Epithelial cell of proximal tubule (primary cell): ENCODE data around the gene XPNPEP2. TPM values are rescaled to one million over a fixed set of nuclear protein-coding genes. Genes with fewer than 3 reads are reported as not detected.

Source experiments
- DNase-seq: peaks from one replicate; pipeline ENCODE4 v3.0.0-alpha.2; 2011; ENCODE audit warnings: low read depth
- H3K4me3 ChIP-seq: 2 replicates; pipeline ENCODE4 v1.5.1; 2011; ENCODE audit warnings: low read depth, mild to moderate bottlenecking, low read length
- total RNA-seq: library from RNA; depleted of rRNA; stranded (reverse); fragments of >200 nt; gene quantifications from 2 replicates; pipeline ENCODE4 v1.2.3, GENCODE V29; 2015
- TF ChIP-seq, protein P1 (sequence below): conservative IDR thresholded peaks from 2 replicates; pipeline ENCODE4 v1.5.1; 2012; ENCODE audit warnings: low read depth, mild to moderate bottlenecking, low read length

XPNPEP2 gene
- total RNA-seq, 1 donor from 2014 or later: not detected

DNA sequence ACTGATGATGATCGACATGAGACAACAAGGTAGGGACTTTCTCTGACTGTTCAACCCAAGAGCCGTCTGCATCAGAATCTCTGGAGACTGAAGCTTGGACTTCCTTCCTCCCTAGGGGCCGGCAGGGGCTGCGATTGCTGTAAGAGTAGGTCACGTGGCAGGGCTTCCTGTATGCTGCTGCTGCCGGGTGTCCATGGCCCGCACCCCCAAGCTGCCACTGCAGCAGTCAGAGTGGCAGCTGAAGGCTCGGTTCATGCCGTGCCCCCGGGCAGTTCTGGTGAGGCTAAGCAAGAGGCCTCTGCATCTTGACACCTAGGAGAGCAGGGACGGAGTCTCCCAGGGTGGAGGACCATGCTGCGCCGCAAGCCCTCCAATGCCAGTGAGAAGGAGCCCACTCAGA is 41.0 kb downstream of the XPNPEP2 start, which contains the start of gene SASH3:
Gene SASH3 (plus strand): TSS at position 203 of the 400 bp plus-strand sequence. CDS start 149 bp downstream, at position 352.
- H3K4me3 ChIP-seq: no peak within 1 kb of the TSS
- no peak for DNase-seq
- TF ChIP-seq, protein P1, sequence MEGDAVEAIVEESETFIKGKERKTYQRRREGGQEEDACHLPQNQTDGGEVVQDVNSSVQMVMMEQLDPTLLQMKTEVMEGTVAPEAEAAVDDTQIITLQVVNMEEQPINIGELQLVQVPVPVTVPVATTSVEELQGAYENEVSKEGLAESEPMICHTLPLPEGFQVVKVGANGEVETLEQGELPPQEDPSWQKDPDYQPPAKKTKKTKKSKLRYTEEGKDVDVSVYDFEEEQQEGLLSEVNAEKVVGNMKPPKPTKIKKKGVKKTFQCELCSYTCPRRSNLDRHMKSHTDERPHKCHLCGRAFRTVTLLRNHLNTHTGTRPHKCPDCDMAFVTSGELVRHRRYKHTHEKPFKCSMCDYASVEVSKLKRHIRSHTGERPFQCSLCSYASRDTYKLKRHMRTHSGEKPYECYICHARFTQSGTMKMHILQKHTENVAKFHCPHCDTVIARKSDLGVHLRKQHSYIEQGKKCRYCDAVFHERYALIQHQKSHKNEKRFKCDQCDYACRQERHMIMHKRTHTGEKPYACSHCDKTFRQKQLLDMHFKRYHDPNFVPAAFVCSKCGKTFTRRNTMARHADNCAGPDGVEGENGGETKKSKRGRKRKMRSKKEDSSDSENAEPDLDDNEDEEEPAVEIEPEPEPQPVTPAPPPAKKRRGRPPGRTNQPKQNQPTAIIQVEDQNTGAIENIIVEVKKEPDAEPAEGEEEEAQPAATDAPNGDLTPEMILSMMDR: no peak

DNA sequence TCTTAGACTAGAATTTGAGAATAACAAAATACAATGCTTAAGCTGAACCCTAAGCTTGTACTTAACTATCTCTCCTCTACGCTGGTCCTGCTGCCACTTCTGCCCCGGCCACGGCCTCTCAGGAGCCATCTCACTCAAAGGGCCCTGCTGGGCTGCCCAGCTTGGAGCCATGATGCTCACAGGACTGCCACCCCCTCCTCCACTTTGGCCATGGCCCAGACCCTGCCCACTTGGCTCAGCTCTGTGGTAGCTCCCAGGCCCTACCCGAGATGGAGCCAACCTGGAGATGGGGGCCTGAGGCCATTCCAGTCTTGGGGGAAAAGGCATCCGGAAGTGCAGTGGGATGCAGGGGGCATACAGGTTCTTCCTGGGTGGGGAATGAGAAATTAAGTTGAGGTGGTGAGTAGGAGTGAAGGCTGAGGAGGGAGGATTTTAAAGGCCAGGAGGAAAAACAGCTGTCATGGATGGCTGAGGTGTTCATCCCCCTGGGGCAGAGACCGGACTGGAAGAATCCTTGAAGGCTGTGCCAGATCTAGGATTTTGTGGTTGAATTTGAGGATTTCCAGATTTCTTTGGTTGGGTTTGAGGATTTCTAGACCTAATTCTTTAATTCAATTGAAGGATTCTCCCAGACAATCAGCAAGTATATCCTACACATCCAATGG is 41.8 kb downstream of the XPNPEP2 start:
- TF ChIP-seq, protein P1: no peak
- DNase-seq: no peak
- H3K4me3 ChIP-seq: no peak overlapping the region

DNA sequence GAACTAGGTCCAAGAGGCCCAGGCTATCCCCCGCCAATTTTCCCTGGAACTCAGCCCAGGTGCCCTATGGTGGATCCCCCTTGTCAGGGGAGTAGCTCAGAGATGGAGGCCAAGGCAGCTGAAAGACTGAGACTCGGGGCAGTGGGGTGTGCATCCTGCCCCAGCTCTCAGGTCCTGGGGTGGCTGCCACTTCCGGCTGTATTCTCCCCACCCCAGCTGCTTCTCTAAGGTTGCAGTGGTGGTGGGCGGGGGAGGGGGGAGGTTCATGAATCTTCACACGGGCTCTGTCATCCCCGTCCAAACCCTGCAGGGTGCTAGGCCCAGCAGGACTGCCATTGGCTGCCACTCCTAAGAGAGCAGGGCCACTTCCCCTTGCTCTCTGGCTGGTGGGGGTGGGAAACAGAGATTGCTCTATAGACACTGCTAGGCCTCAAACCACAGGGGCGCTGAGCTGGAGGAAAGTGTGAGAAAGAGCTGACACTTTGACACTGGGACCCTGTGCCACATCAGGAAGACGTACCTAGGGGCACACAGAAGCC is 42.4 kb downstream of the XPNPEP2 start:
- DNase-seq: no peak
- H3K4me3 ChIP-seq: no peak overlapping the region
- TF ChIP-seq, protein P1: no peak

DNA sequence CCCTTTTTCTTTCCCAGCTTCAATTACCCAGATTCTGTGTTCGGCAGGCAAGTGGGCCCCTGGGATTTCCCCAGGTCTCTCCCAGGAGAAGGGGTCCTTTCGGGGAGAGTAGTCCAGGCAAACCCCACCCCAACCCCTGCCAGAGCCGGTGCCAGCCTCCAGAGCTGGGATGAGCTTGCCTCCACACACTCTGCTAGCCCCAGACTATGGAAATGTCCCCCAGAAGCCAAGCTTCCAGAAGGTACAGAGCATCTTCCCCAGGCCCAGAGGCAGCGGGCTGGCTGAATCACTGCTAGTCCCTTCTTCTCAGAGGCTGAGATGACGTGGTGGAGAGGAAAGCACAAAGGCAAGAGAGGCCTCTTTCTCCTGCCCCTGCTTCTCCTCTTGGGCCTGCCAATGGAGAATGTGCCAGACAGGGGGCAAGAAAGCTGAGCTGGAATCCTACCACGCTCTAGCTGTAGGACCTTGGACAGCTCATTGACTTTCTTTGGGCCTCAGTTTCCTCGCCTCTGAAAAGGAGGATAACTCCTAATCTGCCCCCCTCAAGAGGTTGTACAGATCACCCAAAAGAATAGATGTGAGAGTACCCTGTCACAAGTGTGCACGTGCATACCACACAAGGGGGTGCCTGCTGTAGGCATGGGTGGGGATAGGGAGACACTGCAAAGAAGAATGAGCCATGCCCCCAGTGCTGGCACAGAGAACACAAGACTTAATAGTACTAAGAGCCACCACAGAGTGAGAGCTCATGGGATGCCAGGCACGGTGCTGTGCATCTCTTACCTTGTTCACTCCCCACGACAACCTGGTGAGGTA is 43.1 kb downstream of the XPNPEP2 start:
- TF ChIP-seq, protein P1: no peak
- no peak overlapping the region for H3K4me3 ChIP-seq
- DNase-seq: no peak

DNA sequence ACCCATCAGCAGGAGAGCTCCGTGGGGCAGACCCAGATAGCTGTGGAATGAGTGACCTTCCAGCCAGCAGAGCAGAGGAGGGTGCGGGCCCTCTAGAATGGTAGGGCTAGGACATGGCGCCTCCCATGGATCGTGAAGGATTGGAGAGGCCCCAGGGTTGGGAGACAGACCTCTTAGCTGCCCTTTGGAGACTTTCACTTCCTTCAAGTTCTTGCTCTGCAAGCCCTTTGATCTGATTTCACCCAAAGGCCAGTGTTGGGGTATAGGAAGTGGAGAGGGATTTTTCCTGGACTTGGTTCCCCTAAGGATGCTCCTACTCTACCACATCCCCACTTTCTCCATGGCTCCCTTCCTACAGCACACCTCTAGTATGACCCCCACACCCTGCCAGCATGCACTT is 43.9 kb downstream of the XPNPEP2 start:
- TF ChIP-seq, protein P1: no peak
- DNase-seq: no peak
- no peak overlapping the region for H3K4me3 ChIP-seq

DNA sequence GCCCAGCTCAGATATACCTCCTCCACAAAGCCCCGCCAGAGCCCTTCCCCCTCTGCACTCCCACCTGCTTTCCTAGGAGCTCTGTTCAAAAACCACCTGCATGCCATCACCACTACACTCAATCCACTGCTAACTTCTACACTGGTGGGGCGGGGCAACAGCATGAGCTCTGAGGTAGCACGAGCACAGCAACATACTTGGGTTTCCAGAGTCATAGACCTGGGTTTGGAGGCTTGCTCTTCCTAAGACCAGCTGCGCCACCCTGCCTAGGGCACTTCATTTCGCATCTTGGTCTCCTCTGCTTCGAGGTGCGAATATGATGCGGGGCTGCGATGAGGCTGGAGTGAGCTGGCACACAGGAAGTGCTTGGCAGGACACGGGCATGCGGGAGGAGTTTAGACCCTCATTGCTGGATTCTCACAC is 44.5 kb downstream of the XPNPEP2 start:
- TF ChIP-seq, protein P1: no peak
- no peak for DNase-seq
- H3K4me3 ChIP-seq: no peak overlapping the region
